Activated CD8-positive, alpha-beta memory T cell treated with anti-CD3 and anti-CD28 coated beads for 4 hours (primary cell): ENCODE measurements around the gene DMRTC2.

Source experiments
- DNase-seq, 2 donors: peaks; one replicate each; pipeline ENCODE4 v3.0.0-alpha.2; 2020; ENCODE audit warnings: low read depth in 2 of 2

The DMRTC2 gene

GRCh38 chr19:41847351-41848105 lies 2.7 kb downstream of the DMRTC2 start:
- DNase-seq, result no peak

- no peak for DNase-seq
These were observed 3.8 kb downstream of the DMRTC2 start for GRCh38 chr19:41848666-41849065.

GRCh38 chr19:41849067-41849466 lies 4.2 kb downstream of the DMRTC2 start:
- no peak for DNase-seq

- no peak for DNase-seq
These were observed 5.5 kb downstream of the DMRTC2 start for GRCh38 chr19:41850381-41850780.

DNA sequence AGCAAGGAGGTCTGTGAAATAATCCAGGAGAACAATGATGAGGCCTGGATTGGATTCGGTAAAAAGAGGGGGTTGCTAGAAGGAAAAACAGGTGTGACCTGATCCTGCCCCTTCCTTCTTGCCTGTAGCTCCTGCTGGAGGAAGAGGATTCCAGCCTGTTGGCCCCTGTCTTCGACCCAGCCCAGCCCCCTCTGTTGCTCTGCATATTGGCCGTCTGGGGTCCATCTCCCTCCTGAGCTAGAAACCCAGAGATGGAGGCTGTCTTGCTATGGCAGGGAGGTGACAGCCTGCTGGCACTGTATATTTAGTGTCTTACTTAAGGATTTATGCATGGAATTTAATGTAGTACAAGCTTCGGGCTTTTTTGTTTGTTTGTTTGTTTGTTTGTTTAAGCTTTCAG lies 6.6 kb downstream of the DMRTC2 start:
- DNase-seq, result no peak

- DNase-seq, result no peak
These were observed 8.5 kb downstream of the DMRTC2 start for GRCh38 chr19:41853344-41853743.

GRCh38 chr19:41853768-41854167 lies 8.9 kb downstream of the DMRTC2 start:
- no peak for DNase-seq

DNA sequence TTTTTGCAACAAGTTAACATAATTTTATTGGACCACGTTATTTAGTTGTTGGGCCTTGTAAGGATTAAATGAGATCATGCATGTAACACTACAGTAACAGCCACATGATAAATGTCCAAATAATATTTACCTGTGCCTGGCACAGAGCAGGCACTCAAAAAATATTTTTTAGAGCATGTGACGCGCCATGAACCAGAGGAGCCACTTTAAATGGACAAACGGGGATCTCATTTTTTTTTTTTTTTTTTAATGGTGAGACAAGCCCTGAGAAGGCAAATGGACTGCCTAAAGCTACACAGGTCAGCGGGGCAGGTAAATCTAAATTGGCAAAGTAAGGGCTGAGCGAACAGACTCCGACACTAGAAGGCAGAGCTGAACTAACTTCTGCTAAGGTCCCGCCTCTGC lies 14.4 kb downstream of the DMRTC2 start:
- no peak for DNase-seq

GRCh38 chr19:41859618-41860418 lies 15.0 kb downstream of the DMRTC2 start, which contains the start of gene RPS19:
RPS19 (plus strand) TSS chr19:41860255; CDS start chr19:41860775, 520 bp downstream.
- DNase-seq, result peak; percentile 96 to 97

DNA sequence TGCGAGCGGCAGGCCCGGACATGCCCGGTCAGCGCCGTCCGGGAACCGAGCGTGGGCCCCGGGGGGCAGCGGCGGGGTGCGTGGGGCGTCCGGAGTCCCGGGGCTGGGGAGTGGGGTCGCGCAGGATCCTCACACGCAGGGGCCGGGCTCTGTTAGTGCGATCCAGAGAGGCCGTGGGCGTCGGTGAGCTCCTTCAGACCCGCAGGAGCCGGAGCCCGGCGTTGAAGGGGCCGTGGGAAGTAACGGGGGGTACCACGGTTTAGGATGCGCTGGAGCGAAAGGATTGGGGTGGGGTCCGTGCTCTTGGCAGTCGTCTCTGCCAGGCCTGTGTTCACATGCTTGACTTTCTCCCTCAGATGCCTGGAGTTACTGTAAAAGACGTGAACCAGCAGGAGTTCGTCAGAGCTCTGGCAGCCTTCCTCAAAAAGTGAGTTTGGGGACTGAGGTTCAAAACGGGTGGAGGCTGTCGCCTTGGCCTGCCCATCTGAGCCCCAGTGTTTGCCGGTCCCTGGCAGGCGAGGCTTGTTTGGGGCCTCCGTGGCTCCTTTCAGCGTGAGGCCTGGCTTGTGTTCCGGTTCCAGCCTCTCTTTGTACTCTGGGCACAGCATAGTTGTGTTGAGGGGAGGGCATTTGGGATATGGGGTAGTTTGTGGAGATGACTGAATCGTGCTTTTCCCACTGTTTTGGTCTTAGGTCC lies 15.7 kb downstream of the DMRTC2 start:
- no peak for DNase-seq

DNA sequence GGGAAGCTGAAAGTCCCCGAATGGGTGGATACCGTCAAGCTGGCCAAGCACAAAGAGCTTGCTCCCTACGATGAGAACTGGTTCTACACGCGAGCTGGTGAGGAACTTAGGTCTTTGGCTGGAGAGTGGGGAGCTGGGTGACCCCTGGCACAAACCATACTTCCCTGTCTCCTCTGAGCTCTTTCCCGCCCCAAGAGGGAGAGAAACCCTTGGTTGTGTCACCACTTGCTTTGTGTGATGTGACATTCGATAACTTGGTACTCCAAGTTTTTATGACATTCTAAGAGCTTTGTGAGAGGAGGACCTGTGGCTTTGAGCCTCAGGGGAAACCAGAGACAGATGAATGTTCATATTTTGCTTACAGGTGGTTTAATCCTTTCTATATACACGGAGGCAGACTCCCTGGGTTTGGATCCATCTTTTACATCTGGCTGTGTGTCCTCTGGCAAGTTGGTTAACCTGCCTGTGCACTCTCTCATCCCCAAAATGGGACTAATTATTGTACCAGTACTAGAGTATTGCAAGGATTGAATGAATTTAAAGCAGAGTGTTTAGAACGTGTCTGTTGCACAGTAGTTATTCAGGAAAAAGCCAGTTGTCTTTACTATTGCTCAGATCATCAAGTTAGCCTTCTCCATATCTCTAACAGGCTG lies 16.4 kb downstream of the DMRTC2 start:
- no peak for DNase-seq

DNA sequence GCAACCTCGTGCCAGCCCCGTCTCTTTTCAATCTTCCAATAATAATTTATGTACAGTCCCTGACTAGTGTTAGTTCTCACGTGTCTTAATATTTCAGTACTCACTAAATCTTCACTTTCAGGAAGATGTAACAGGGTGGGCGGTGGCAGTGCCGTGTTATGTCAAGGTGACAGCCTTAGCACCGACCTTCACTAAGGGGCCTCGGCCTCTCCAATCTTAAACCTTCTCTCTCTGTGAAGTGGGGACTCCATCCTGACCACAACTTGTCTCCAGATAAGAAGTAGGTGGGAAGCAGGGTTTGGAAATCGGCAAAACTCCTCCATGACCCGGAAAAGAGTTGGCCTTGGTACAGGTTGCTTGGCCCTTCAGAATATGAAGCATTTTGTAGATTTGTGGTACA lies 17.0 kb downstream of the DMRTC2 start:
- DNase-seq, result no peak

DNA sequence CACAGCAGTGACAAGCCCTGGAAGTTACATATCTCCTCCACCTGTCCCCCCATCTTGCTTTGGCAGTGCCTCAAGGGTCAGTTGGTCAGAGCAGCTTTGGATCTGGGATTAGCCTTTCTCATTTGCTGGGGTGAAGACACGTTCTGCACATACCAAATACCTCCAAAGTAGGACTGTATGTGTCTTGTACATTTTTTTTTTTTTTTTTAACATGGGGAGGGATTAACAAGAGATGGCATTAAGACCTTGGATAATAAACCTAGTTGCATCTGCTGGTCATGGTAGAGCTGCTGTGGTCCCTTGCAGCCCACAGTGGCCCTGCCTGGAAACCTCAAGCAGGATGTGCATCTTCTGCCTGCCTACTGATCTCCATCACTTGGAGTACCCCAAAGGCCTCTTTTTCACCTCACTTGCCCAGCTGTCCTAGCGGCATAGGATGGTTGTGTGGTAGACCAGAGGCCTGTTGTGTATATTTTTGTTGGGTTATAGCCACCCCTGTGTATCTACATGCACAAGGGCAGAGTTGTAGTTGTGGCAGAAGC lies 17.7 kb downstream of the DMRTC2 start:
- DNase-seq, result no peak

- no peak for DNase-seq
These were observed 18.5 kb downstream of the DMRTC2 start for GRCh38 chr19:41863209-41863931.

GRCh38 chr19:41864374-41864773 lies 19.5 kb downstream of the DMRTC2 start:
- DNase-seq, result no peak

- no peak for DNase-seq
These were observed 21.4 kb downstream of the DMRTC2 start for GRCh38 chr19:41866284-41866683.

DNA sequence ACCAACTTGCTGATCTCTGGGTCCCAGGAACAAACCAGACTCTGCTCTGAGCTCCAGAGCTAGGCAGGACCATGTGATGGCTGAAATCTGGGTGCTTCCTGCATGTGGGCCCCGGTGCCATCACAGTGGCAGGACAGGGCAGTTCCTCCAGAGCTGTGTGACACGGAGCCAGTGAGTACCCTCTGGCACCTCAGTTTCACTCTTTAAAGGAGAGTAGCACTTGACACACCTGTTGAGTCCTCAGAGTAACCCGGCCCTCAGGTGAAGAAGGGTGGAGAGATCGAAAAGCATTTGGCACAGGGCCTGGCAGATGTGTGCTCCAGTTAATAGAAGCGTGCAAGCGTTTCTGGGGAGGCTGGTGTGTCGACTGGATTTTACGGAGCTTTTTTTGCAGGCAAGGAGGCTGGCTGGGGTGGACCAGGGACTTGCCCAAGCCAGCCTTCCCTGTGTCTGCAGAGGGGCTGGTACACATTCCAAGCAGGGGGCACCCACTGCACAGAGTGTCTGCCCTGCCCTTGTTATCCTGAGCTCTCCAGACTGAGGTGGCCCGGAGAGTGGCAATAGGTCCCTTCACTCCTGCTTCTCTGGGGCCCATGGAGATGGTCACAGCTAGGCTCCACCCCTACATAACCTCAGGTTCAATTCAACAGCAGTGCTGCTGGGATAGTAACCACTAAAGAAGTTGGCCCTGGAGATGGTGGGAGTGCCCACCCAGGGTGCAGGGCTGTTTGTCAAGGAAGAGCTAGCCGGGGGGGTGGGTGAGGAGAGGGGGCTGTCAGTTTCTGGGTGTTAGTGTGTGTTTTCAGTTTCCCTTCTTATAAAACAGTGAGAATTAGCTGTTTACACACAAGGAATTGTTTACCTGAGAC lies 23.5 kb downstream of the DMRTC2 start:
- no peak for DNase-seq

- DNase-seq, result no peak
These were observed 24.1 kb downstream of the DMRTC2 start for GRCh38 chr19:41868989-41869300.

GRCh38 chr19:41869374-41869955 lies 24.6 kb downstream of the DMRTC2 start:
- no peak for DNase-seq

DNA sequence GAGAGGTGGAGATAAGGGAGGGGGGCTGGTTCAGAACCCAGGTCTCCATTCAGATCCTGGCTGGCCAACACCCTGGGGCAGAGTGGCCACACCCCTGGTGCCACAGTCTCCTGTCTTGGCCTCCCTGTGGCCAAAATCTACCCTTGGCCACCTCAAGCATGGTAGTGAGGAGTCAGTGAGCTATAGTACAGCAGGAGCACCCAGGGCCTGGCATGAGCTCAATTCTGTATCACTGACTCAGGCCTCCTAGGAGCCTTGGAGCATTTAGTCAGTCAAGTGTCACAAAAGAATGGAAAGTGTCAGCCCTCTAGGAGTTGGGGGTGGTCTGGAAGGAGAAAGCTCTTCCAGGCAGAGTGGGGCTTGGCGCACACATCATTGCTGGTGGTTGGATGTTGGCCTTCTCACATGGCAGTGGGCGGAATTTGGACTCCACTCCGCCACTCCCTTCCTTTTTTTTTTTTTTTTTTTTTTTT lies 25.6 kb downstream of the DMRTC2 start:
- DNase-seq, result no peak
